Mucosa of descending colon (tissue), 3 donors: ENCODE data around the gene DTX1. TPM values are rescaled to one million over a fixed set of nuclear protein-coding genes. Genes with fewer than 3 reads are reported as not detected.
"Not testable (repeated sequence)": the region's sequence is repeated elsewhere in the genome, so short reads cannot be mapped to it uniquely, and the experiment has no call there.

Experiments used
- ATAC-seq: fragments of 200-7000 bp; cut with Tn5 transposase; one replicate; pipeline ENCODE4 v1.9.1; 2020; ENCODE audit warnings: mild to moderate bottlenecking, moderate library complexity
- DNase-seq, 3 donors: peaks; one replicate each; pipeline ENCODE4 v3.0.0-alpha.2; 2020
- H3K36me3 ChIP-seq: fragments of 200-600 bp; one replicate; pipeline ENCODE4 v1.8.0; 2021; ENCODE audit warnings: low read depth, mild to moderate bottlenecking
- H3K4me1 ChIP-seq: fragments of 200-600 bp; one replicate; pipeline ENCODE4 v1.8.0; 2021; ENCODE audit warnings: low read depth, mild to moderate bottlenecking
- H3K4me3 ChIP-seq: fragments of 200-600 bp; one replicate; pipeline ENCODE4 v1.8.0; 2021; ENCODE audit warnings: mild to moderate bottlenecking
- H3K9me3 ChIP-seq: fragments of 200-600 bp; one replicate; pipeline ENCODE4 v1.8.0; 2021; ENCODE audit warnings: mild to moderate bottlenecking
- intact Hi-C, 2 donors: fragments of 100-400 bp; cut with DNase I in 1 of 2; cut with micrococcal nuclease in 1 of 2; formaldehyde crosslinking; loops; one replicate each; pipeline versions ENCODE4 v1.11.0 to v1.11.1; 2022; cut with DNase I, micrococcal nuclease
- total RNA-seq, 3 donors: library from RNA; stranded (reverse); fragmentation: NEBNext Ultra II Directional in 2 of 3; extraction: Animal tissue kit (Norgen Biotek cat#: 25700) in 2 of 3; gene quantifications; one replicate each; pipeline versions ENCODE4 v1.2.1 to v1.2.4, GENCODE V29; 2021 to 2023
- TF ChIP-seq, protein P1 (sequence below): fragments of 200-600 bp; IDR thresholded peaks from one replicate; pipeline ENCODE4 v1.8.0; 2022; ENCODE audit warnings: antibody characterized with exemption, mild to moderate bottlenecking
- donor health status: DM: no; HTN: no; CAD: no; lungs with moderate emphysema.
- donor health status: DM: no; HTN: no; CAD: no.
- donor health status: DM: no; HTN: yes; CAD: no.

Gene DTX1
- total RNA-seq, 3 donors from 2014 or later, result 0.67 to 5.9 (median 1.6) TPM

GRCh38 chr12:113115455-113116126, 59.1 kb downstream of the DTX1 start:
- DNase-seq (no peak), ATAC-seq (no peak)
- H3K36me3 ChIP-seq, result no peaks in the 10 kb centered on the region
- H3K4me1 ChIP-seq, result no peaks in the 10 kb centered on the region
- H3K4me3 ChIP-seq, result no peak overlapping the region
- no peaks in the 10 kb centered on the region for H3K9me3 ChIP-seq
- intact Hi-C loops, result no loop called here
- TF ChIP-seq, protein P1, sequence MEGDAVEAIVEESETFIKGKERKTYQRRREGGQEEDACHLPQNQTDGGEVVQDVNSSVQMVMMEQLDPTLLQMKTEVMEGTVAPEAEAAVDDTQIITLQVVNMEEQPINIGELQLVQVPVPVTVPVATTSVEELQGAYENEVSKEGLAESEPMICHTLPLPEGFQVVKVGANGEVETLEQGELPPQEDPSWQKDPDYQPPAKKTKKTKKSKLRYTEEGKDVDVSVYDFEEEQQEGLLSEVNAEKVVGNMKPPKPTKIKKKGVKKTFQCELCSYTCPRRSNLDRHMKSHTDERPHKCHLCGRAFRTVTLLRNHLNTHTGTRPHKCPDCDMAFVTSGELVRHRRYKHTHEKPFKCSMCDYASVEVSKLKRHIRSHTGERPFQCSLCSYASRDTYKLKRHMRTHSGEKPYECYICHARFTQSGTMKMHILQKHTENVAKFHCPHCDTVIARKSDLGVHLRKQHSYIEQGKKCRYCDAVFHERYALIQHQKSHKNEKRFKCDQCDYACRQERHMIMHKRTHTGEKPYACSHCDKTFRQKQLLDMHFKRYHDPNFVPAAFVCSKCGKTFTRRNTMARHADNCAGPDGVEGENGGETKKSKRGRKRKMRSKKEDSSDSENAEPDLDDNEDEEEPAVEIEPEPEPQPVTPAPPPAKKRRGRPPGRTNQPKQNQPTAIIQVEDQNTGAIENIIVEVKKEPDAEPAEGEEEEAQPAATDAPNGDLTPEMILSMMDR, result no peak

DNA sequence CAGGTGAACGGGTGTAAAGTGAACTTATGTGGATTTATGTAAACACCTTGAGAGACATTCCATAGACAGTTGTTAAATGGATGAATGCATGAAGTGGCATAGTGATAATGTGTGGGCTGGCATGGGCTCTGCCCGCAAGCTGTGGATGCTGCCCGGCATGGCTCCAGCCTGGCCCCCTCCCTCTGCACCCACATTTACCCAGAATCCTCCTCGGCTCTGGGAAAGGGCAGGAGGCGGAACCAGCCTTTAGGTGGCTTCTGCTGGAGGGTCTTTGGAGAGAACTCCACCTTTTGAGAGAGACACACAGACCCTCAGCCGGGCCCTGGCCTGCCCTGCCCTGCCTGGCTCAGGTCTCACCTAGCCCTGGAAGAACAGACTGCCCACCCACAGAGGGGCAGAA, 60.3 kb downstream of the DTX1 start:
- TF ChIP-seq, protein P1, result no peak
- ATAC-seq, result peak; percentile 9
- H3K36me3 ChIP-seq, result no peaks in the 10 kb centered on the region
- H3K4me1 ChIP-seq, result no peaks in the 10 kb centered on the region
- H3K9me3 ChIP-seq, result no peaks in the 10 kb centered on the region
- no peak overlapping the region for H3K4me3 ChIP-seq
- intact Hi-C loops, result no loop called here
- DNase-seq, result no peak

GRCh38 chr12:113117684-113118083, 61.2 kb downstream of the DTX1 start:
- ATAC-seq, H3K9me3 ChIP-seq, H3K4me3 ChIP-seq, H3K4me1 ChIP-seq, intact Hi-C loops, H3K36me3 ChIP-seq, DNase-seq: not testable (repeated sequence)

GRCh38 chr12:113118142-113118541, 61.6 kb downstream of the DTX1 start:
- intact Hi-C loops, result no loop called here
- TF ChIP-seq, protein P1, result no peak
- ATAC-seq (no peak), DNase-seq (no peak)
- Histone ChIP-seq H3K36me3 (no peaks in the 10 kb centered on the region), H3K4me3 (no peak overlapping the region), H3K9me3 (no peaks in the 10 kb centered on the region), H3K4me1 (no peaks in the 10 kb centered on the region)

DNA sequence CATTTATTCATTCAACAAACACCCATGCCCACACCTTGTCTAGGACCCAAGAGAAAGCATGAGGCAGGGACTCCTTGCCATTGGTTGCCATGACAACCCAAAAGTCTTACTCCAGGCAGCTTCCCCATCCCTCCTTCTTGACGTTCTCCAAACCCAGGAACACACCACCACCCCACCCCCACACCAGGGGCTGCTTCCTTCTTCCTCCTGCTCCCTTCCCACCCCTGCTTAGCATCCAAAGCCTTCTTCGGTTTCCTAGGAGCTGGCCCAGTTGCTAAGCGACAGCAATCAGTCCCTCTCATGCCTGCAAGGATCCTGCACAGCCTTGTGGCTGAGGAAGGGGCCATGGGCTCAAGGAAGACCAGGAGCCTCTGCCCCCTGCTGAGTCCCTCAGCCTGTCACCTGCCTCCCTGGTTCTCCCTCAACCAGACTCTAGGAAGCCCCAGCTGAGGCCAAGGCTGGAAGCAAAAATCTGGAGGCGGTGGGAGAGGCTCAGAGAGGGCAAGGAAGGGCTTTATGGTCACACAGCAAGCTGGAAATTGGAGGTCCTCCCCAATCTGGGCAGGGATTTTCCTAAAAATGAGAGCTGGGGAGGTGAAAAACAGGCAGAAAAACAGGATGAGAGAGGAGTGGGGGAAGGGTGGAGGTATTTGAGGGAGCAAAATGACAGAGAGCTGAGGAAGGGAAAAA, 63.6 kb downstream of the DTX1 start:
- H3K4me3 ChIP-seq, result no peak overlapping the region
- no peaks in the 10 kb centered on the region for H3K4me1 ChIP-seq
- TF ChIP-seq, protein P1, result no peak
- intact Hi-C loops, result no loop called here
- H3K9me3 ChIP-seq, result no peaks in the 10 kb centered on the region
- ATAC-seq (no peak), DNase-seq (no peak)
- H3K36me3 ChIP-seq, result no peaks in the 10 kb centered on the region

DNA sequence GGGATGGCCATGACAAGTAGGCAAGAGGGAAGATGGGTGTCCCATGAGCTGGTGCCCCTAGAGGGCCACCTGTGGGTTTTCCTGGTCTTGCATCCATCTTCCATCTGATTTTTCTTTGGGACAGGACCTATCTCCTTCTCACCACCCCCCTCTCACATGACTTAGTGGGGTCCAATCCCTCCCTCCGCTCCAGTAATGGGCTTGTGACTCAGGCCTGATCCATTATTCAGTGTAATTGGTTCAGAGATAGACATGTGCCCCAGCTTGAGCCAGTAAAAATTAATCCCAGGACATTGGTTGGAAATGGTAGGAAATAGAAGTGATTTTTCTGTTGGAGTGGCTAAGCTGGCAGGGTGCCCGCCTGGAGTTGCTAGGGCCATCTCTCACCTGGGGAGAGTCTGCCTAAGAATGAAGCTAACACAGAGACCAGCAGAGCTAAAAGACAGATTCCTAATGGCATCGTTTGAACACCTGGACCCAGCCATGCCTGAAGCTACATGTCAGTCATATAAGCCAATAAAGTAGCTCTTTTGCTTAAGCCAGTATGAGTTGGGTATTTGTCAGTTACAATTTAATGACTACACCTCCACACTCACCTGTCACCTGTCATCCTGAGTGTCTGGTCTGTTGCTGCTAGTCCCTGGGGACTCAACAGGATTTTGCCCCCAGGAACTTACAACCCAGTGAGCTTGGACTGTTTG, 64.3 kb downstream of the DTX1 start:
- intact Hi-C loops, result no loop called here
- ATAC-seq (no peak), DNase-seq (no peak)
- Histone ChIP-seq H3K36me3 (no peaks in the 10 kb centered on the region), H3K4me1 (no peaks in the 10 kb centered on the region), H3K9me3 (no peaks in the 10 kb centered on the region), H3K4me3 (no peak overlapping the region)
- TF ChIP-seq, protein P1, result no peak
